ENCODE results near the gene CD34.

The CD34 gene

GRCh38 chr1:207840380-207840779 lies 70.5 kb downstream of the CD34 start:
- Mint-ChIP-seq H3K4me3 (no peak overlapping the region), H3K9me3 (peaks cover 3 to 4% of the 10 kb centered on the region in 2 donors), H3K27me3 (no peaks in the 10 kb centered on the region), H3K27ac (peak overlapping the region; percentile 53), H3K4me1 (peaks cover 31 to 72% of the 10 kb centered on the region in 2 donors), H3K36me3 (peaks cover 22 to 47% of the 10 kb centered on the region in 2 donors)
- DNase-seq = no peak
- no peak for ATAC-seq (replicated peaks)

GRCh38 chr1:207839083-207839413 lies 71.9 kb downstream of the CD34 start:
- peaks cover 3 to 4% of the 10 kb centered on the region in 2 donors for H3K9me3 Mint-ChIP-seq
- H3K27me3 Mint-ChIP-seq = no peaks in the 10 kb centered on the region
- peaks cover 18 to 48% of the 10 kb centered on the region in 2 donors for H3K36me3 Mint-ChIP-seq
- no peak overlapping the region for H3K4me3 Mint-ChIP-seq
- ATAC-seq (replicated peaks) (peak; percentile 63 to 64), DNase-seq (no peak)
- H3K4me1 Mint-ChIP-seq = peaks cover 38 to 72% of the 10 kb centered on the region in 2 donors
- H3K27ac Mint-ChIP-seq = peak overlapping the region; percentile 10

- Mint-ChIP-seq H3K36me3 (peaks cover 18 to 43% of the 10 kb centered on the region in 2 donors), H3K4me1 (peaks cover 39 to 72% of the 10 kb centered on the region in 2 donors)
- DNase-seq = no peak
These were observed 72.5 kb downstream of the CD34 start for GRCh38 chr1:207838156-207839082.

GRCh38 chr1:207837673-207838072 lies 73.3 kb downstream of the CD34 start:
- Mint-ChIP-seq H3K27ac (no peak overlapping the region), H3K27me3 (no peaks in the 10 kb centered on the region), H3K4me1 (peaks cover 44 to 76% of the 10 kb centered on the region in 2 donors), H3K36me3 (peaks cover 18 to 41% of the 10 kb centered on the region in 2 donors), H3K9me3 (peaks cover 3 to 4% of the 10 kb centered on the region in 2 donors), H3K4me3 (no peak overlapping the region)
- ATAC-seq (replicated peaks) (no peak), DNase-seq (no peak)

More at GRCh38 chr1:207838156-207839082, 72.5 kb downstream of the CD34 start:
- Mint-ChIP-seq H3K4me3 (no peak overlapping the region), H3K27ac (peak overlapping the region; percentile 10), H3K27me3 (no peaks in the 10 kb centered on the region), H3K9me3 (peaks cover 3 to 4% of the 10 kb centered on the region in 2 donors)
- peak in 1 of 2 donors; percentile 10 for ATAC-seq (replicated peaks)

- Mint-ChIP-seq H3K27ac (peak overlapping the region; percentile 33), H3K4me1 (peaks cover 53 to 77% of the 10 kb centered on the region in 2 donors), H3K9me3 (peaks cover 3 to 4% of the 10 kb centered on the region in 2 donors), H3K4me3 (no peak overlapping the region), H3K27me3 (no peaks in the 10 kb centered on the region), H3K36me3 (peaks cover 18 to 41% of the 10 kb centered on the region in 2 donors)
- ATAC-seq (replicated peaks) (no peak), DNase-seq (no peak)
These were observed 74.2 kb downstream of the CD34 start for GRCh38 chr1:207836591-207837347.

GRCh38 chr1:207835958-207836357 lies 75.0 kb downstream of the CD34 start:
- H3K4me1 Mint-ChIP-seq = peaks cover 57 to 81% of the 10 kb centered on the region in 2 donors
- no peaks in the 10 kb centered on the region for H3K27me3 Mint-ChIP-seq
- no peak overlapping the region for H3K27ac Mint-ChIP-seq
- no peak overlapping the region for H3K4me3 Mint-ChIP-seq
- H3K36me3 Mint-ChIP-seq = peaks cover 18 to 41% of the 10 kb centered on the region in 2 donors
- DNase-seq (no peak), ATAC-seq (replicated peaks) (no peak)
- H3K9me3 Mint-ChIP-seq = peaks cover 3 to 4% of the 10 kb centered on the region in 2 donors

- Mint-ChIP-seq H3K9me3 (peaks cover 3 to 4% of the 10 kb centered on the region in 2 donors), H3K27me3 (no peaks in the 10 kb centered on the region), H3K4me1 (peaks cover 63 to 84% of the 10 kb centered on the region in 2 donors), H3K36me3 (peaks cover 21 to 36% of the 10 kb centered on the region in 2 donors), H3K4me3 (peak overlapping the region in 1 of 2 donors; percentile 47), H3K27ac (peak overlapping the region; percentile 68)
- DNase-seq = no peak
- no peak for ATAC-seq (replicated peaks)
These were observed 76.8 kb downstream of the CD34 start for GRCh38 chr1:207833956-207834660.

GRCh38 chr1:207833381-207833780 lies 77.5 kb downstream of the CD34 start:
- Mint-ChIP-seq H3K27me3 (no peaks in the 10 kb centered on the region), H3K27ac (peak overlapping the region; percentile 93), H3K36me3 (peaks cover 16 to 30% of the 10 kb centered on the region in 2 donors), H3K4me1 (peaks cover 62 to 85% of the 10 kb centered on the region in 2 donors), H3K9me3 (no peaks in the 10 kb centered on the region), H3K4me3 (no peak overlapping the region)
- ATAC-seq (replicated peaks) (no peak), DNase-seq (no peak)

- peaks cover 62 to 86% of the 10 kb centered on the region in 2 donors for H3K4me1 Mint-ChIP-seq
- peaks cover 13 to 24% of the 10 kb centered on the region in 2 donors for H3K36me3 Mint-ChIP-seq
- DNase-seq = no peak
- H3K27ac Mint-ChIP-seq = peak overlapping the region; percentile 93
- H3K27me3 Mint-ChIP-seq = no peaks in the 10 kb centered on the region
- H3K4me3 Mint-ChIP-seq = peak overlapping the region; percentile 78 to 85
- no peak for ATAC-seq (replicated peaks)
- H3K9me3 Mint-ChIP-seq = no peaks in the 10 kb centered on the region
These were observed 78.1 kb downstream of the CD34 start for GRCh38 chr1:207832796-207833195.

GRCh38 chr1:207831517-207832327 lies 79.2 kb downstream of the CD34 start:
- Mint-ChIP-seq H3K4me1 (peaks cover 64 to 91% of the 10 kb centered on the region in 2 donors), H3K4me3 (peak overlapping the region; percentile 78 to 85), H3K36me3 (peaks cover 10 to 21% of the 10 kb centered on the region in 2 donors), H3K9me3 (no peaks in the 10 kb centered on the region), H3K27ac (peak overlapping the region; percentile 93), H3K27me3 (no peaks in the 10 kb centered on the region)
- ATAC-seq (replicated peaks) (peak; percentile 88 to 89), DNase-seq (peak; percentile 68)
